Measurements from ENCODE around the gene ZFPM1.

Gene ZFPM1

DNA sequence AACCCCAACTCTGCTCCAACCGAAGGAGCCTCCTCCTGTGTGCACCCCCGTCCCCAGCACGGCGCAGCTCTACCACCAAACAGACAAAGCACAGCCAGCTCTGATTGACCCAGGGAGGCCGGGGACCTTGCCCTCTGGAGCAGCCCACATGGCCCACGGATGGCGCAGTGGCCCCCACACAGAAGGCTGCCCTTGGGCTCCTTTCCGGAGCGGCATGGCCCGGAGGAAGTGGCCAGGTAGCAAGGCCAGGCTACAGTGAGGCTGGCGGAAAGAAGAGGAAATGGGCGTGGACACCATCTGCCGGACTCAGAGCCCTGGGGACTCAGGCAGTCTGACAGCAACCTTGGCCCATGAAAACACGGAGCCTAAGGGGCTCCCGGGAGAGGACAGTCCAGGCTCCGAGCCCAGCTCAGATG, 97.2 kb downstream of the ZFPM1 start:
- H3K36me3 ChIP-seq (ENCODE audit: insufficient read depth, insufficient read length, low read length) = no peaks in the 10 kb centered on the region
- H3K9ac ChIP-seq (ENCODE audit: insufficient read length, low read depth) = no peak overlapping the region
- TF ChIP-seq ZNF274 (IDR thresholded peaks at IDR 0.05; ENCODE audit: low read depth, low read length) (no peak), YY1 (IDR thresholded peaks at IDR 0.05; ENCODE audit: insufficient read depth, insufficient read length) (no peak)
- H3K9me3 ChIP-seq (ENCODE audit: insufficient read depth, low read length) = no peaks in the 10 kb centered on the region
- DNase-seq (ENCODE audit: low read depth, low spot score) = no peak
- H3K27me3 ChIP-seq (ENCODE audit: insufficient read depth, insufficient read length) = peaks cover 7% of the 10 kb centered on the region
- H3K4me1 ChIP-seq (ENCODE audit: insufficient read depth, insufficient read length) = peaks cover 19% of the 10 kb centered on the region
- H3K4me3 ChIP-seq (ENCODE audit: insufficient read length, low read depth) = no peak overlapping the region

DNA sequence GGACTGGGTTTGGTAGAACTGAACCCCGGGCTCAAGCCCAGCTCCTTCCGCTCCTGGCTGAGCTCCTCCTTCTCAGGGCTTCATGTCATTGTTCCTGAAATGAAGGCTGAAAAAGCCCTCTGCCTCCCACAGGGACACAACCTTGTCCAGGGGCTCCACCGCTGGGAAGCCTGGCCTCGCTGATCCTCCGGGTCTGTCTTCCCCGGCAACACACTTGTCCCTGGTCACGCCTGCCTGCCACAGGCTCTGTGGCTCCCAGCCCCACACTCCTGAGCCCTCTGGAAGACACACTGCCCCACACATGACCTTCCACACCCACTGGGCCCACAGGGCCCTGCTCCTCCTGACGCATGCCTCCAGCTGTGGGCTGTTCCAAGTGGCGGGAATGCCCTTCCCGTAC, 99.1 kb downstream of the ZFPM1 start:
- no peak overlapping the region for H3K4me3 ChIP-seq (ENCODE audit: insufficient read length, low read depth)

DNA sequence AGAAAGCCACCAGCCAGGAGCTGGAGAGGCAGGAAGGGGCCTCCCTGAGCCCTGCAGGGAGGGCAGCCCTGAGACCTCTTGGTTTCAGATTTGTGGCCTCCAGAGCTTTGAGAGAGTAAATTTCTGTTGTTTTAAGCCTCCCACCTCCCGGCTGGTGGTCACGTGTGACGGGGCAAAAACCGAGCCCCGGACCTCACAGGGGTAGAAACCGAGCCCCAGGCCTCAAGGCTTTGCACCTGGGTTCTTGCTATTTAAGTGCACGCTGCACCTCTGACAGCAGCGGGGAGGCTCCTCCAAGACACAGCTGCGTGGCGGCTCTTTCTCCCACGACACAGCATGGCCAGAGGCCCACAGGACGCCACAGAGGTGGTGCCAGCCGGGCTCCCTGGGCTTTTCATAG, 99.7 kb downstream of the ZFPM1 start:
- peaks cover 21% of the 10 kb centered on the region for H3K4me1 ChIP-seq (ENCODE audit: insufficient read depth, insufficient read length)
- H3K36me3 ChIP-seq (ENCODE audit: insufficient read depth, insufficient read length, low read length) = no peaks in the 10 kb centered on the region
- H3K4me3 ChIP-seq (ENCODE audit: insufficient read length, low read depth) = no peak overlapping the region
- H3K9ac ChIP-seq (ENCODE audit: insufficient read length, low read depth) = peak overlapping the region; percentile 39
- no peaks in the 10 kb centered on the region for H3K27me3 ChIP-seq (ENCODE audit: insufficient read depth, insufficient read length)
- TF ChIP-seq ZNF274 (IDR thresholded peaks at IDR 0.05; ENCODE audit: low read depth, low read length) (no peak), YY1 (IDR thresholded peaks at IDR 0.05; ENCODE audit: insufficient read depth, insufficient read length) (no peak), SUZ12 (IDR thresholded peaks at IDR 0.05; ENCODE audit: extremely low read depth, insufficient read depth, insufficient read length) (no peak)
- H3K9me3 ChIP-seq (ENCODE audit: insufficient read depth, low read length) = peaks cover 7% of the 10 kb centered on the region; the same call in 1 of the 2 replicates
- DNase-seq (ENCODE audit: low read depth, low spot score) = no peak

More for the DNA sequence above, 99.1 kb downstream of the ZFPM1 start:
- Histone ChIP-seq H3K4me1 (ENCODE audit: insufficient read depth, insufficient read length) (peaks cover 19% of the 10 kb centered on the region), H3K9me3 (ENCODE audit: insufficient read depth, low read length) (peaks cover 7% of the 10 kb centered on the region; the same call in 1 of the 2 replicates), H3K36me3 (ENCODE audit: insufficient read depth, insufficient read length, low read length) (no peaks in the 10 kb centered on the region), H3K27me3 (ENCODE audit: insufficient read depth, insufficient read length) (no peaks in the 10 kb centered on the region), H3K9ac (ENCODE audit: insufficient read length, low read depth) (peak overlapping the region; percentile 23)
- DNase-seq (ENCODE audit: low read depth, low spot score) = no peak
- no peak for TF ChIP-seq ZNF274 (IDR thresholded peaks at IDR 0.05; ENCODE audit: low read depth, low read length)
- no peak for TF ChIP-seq SUZ12 (IDR thresholded peaks at IDR 0.05; ENCODE audit: extremely low read depth, insufficient read depth, insufficient read length)
- no peak for TF ChIP-seq YY1 (IDR thresholded peaks at IDR 0.05; ENCODE audit: insufficient read depth, insufficient read length)

DNA sequence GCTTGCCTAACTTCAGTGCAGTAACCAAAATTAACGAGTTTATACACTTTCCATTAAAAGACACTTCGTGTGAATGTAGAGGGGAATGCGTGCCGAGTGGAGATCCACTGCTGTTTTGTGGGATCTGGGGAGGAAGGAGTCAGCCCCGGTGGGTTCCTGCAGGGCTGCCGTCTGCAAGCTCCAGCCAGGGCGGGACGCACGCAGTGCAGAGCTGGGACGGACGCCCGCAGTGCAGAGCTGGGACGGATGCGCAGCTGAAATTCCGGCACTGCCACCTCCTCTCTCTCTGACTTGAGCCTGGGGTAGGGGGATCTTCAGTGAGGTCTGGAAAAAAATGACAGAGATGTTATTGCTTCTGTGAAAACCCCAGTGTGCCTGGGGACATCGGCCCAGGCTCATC, 100.7 kb downstream of the ZFPM1 start:
- Histone ChIP-seq H3K36me3 (ENCODE audit: insufficient read depth, insufficient read length, low read length) (no peaks in the 10 kb centered on the region), H3K27me3 (ENCODE audit: insufficient read depth, insufficient read length) (no peaks in the 10 kb centered on the region), H3K4me1 (ENCODE audit: insufficient read depth, insufficient read length) (peaks cover 21% of the 10 kb centered on the region), H3K4me3 (ENCODE audit: insufficient read length, low read depth) (no peak overlapping the region), H3K9me3 (ENCODE audit: insufficient read depth, low read length) (peaks cover 7% of the 10 kb centered on the region; the same call in 1 of the 2 replicates), H3K9ac (ENCODE audit: insufficient read length, low read depth) (peak overlapping the region; percentile 9)
- no peak for TF ChIP-seq YY1 (IDR thresholded peaks at IDR 0.05; ENCODE audit: insufficient read depth, insufficient read length)
- TF ChIP-seq SUZ12 (IDR thresholded peaks at IDR 0.05; ENCODE audit: extremely low read depth, insufficient read depth, insufficient read length) = no peak
- TF ChIP-seq ZNF274 (IDR thresholded peaks at IDR 0.05; ENCODE audit: low read depth, low read length) = no peak
- DNase-seq (ENCODE audit: low read depth, low spot score) = no peak

DNA sequence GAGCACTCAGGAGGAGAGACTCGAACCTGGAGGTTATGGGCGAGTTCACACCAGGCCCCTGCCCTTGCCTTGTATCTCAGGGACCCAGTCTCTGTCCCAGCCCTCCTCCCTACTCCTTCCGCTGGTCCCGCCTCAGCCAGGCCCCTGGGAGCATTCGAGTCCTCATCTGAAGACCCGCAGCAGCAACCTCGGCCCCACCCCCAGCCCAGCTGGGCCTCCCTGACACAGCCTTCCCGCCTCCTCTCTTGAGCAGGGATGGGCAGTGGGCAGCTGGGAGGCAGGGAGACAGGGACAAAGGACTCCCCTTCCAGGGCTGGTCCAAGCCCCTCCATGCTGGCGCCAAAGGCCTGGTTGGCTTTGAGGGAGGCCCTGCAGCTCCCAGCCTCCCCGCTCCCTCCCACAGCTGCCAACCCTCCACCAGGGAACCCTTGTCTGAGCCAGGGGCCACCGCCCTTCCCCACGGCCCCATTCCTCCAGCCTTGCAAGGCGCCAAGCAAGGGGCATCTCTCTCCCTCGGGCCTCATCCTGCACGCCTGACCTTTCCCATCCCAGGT, 101.7 kb downstream of the ZFPM1 start:
- no peak for TF ChIP-seq SUZ12 (IDR thresholded peaks at IDR 0.05; ENCODE audit: extremely low read depth, insufficient read depth, insufficient read length)
- TF ChIP-seq ZNF274 (IDR thresholded peaks at IDR 0.05; ENCODE audit: low read depth, low read length) = no peak
- no peak for TF ChIP-seq YY1 (IDR thresholded peaks at IDR 0.05; ENCODE audit: insufficient read depth, insufficient read length)
- H3K4me1 ChIP-seq (ENCODE audit: insufficient read depth, insufficient read length) = peaks cover 21% of the 10 kb centered on the region

DNA sequence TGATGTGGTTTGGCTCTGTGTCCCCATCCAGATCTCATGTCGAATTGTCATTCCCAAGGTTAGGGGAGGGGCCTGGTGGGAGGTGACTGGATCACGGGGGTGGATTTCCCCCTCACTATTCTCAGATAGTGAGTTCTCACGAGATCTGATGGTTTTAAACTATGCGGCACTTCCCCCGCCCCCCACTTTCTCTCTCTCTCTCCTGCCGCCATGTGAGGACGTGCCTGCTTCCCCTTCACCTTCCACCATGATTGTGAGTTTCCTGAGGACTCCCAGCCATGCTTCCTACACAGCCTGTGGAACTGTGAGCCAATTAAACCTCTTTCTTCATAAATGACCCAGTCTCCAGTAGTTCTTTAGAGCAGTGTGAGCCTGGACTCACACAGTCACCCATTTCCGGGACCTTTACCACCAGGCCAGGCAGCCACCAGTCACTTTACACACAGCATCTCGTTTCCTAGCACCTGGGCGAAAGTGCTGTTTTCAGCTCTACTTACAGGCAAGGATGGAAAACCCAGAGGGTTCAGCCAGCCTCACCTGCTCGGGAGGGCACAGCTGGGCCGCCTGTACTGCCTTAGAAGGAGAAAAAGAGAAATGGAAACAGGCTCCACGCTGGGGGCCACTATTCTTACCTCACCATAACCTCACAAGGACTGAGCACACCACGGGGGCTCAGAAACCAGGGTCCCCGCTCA, 103.4 kb downstream of the ZFPM1 start:
- H3K9ac ChIP-seq (ENCODE audit: insufficient read length, low read depth) = no peak overlapping the region
- no peaks in the 10 kb centered on the region for H3K27me3 ChIP-seq (ENCODE audit: insufficient read depth, insufficient read length)
- H3K9me3 ChIP-seq (ENCODE audit: insufficient read depth, low read length) = peaks cover 7% of the 10 kb centered on the region; the same call in 1 of the 2 replicates
- DNase-seq (ENCODE audit: low read depth, low spot score) = no peak
- no peak for TF ChIP-seq YY1 (IDR thresholded peaks at IDR 0.05; ENCODE audit: insufficient read depth, insufficient read length)
- TF ChIP-seq ZNF274 (IDR thresholded peaks at IDR 0.05; ENCODE audit: low read depth, low read length) = no peak
- no peak for TF ChIP-seq SUZ12 (IDR thresholded peaks at IDR 0.05; ENCODE audit: extremely low read depth, insufficient read depth, insufficient read length)
- peaks cover 21% of the 10 kb centered on the region for H3K4me1 ChIP-seq (ENCODE audit: insufficient read depth, insufficient read length)
- no peak overlapping the region for H3K4me3 ChIP-seq (ENCODE audit: insufficient read length, low read depth)
- H3K36me3 ChIP-seq (ENCODE audit: insufficient read depth, insufficient read length, low read length) = no peaks in the 10 kb centered on the region

More for the DNA sequence above, 101.7 kb downstream of the ZFPM1 start:
- no peaks in the 10 kb centered on the region for H3K36me3 ChIP-seq (ENCODE audit: insufficient read depth, insufficient read length, low read length)
- peaks cover 7% of the 10 kb centered on the region; the same call in 1 of the 2 replicates for H3K9me3 ChIP-seq (ENCODE audit: insufficient read depth, low read length)
- DNase-seq (ENCODE audit: low read depth, low spot score) = no peak
- peak overlapping the region; percentile 63 for H3K9ac ChIP-seq (ENCODE audit: insufficient read length, low read depth)
- H3K4me3 ChIP-seq (ENCODE audit: insufficient read length, low read depth) = no peak overlapping the region
- no peaks in the 10 kb centered on the region for H3K27me3 ChIP-seq (ENCODE audit: insufficient read depth, insufficient read length)
